GM12878 (cell line): ENCODE data around the gene NAA60. TPM values are rescaled to one million over a fixed set of nuclear protein-coding genes. Genes with fewer than 3 reads are reported as not detected.

Source experiments
- ATF3 ChIP-seq: IDR thresholded peaks from 2 replicates; pipeline ENCODE4 v1.6.1; 2011; ENCODE audit warnings: low read depth, mild to moderate bottlenecking, low read length, moderate library complexity, borderline replicate concordance; ENCODE audit errors: extremely low read depth
- BHLHE40 ChIP-seq, 2 experiments: fragments of 450-650 bp in 1 of 2; IDR thresholded peaks; 2 replicates each; pipeline ENCODE4 v1.6.1; 2011 to 2017; ENCODE audit warnings: low read depth in 2 of 2, borderline replicate concordance in 1 of 2, improper control_type of control experiment in 1 of 2, low read length in 1 of 2, mild to moderate bottlenecking in 1 of 2
- CEBPZ ChIP-seq: fragments of 150-350 bp; IDR thresholded peaks from 2 replicates; pipeline ENCODE4 v1.6.1; 2016; ENCODE audit warnings: low read depth, low read length
- CHD2 ChIP-seq: IDR thresholded peaks from 2 replicates; pipeline ENCODE4 v1.6.1; 2011; ENCODE audit warnings: low read depth, low read length, improper control_type of control experiment, borderline replicate concordance
- ELK1 ChIP-seq: IDR thresholded peaks from 2 replicates; pipeline ENCODE4 v1.6.1; 2012; ENCODE audit warnings: low read depth, low read length, improper control_type of control experiment
- MAX ChIP-seq: IDR thresholded peaks from 2 replicates; pipeline ENCODE4 v1.6.1; 2012; ENCODE audit warnings: low read depth, low read length, improper control_type of control experiment
- RELA ChIP-seq: fragments of 450-650 bp; IDR thresholded peaks from 2 replicates; pipeline ENCODE4 v1.8.0; 2014; ENCODE audit warnings: borderline replicate concordance; ENCODE audit not compliant: partially characterized antibody
- RELB ChIP-seq: fragments of 450-650 bp; IDR thresholded peaks from 2 replicates; pipeline ENCODE4 v1.6.1; 2017; ENCODE audit warnings: low read depth, mild to moderate bottlenecking, moderate library complexity
- SIX5 ChIP-seq: IDR thresholded peaks from 2 replicates; pipeline ENCODE4 v1.6.1; 2011; ENCODE audit warnings: mild to moderate bottlenecking, low read depth, low read length, moderate library complexity; ENCODE audit not compliant: severe bottlenecking
- USF2 ChIP-seq: IDR thresholded peaks from 2 replicates; pipeline ENCODE4 v1.6.1; 2011; ENCODE audit warnings: low read depth, low read length, improper control_type of control experiment, borderline replicate concordance
- ZBTB4 ChIP-seq: fragments of 450-650 bp; formaldehyde crosslinking; IDR thresholded peaks from 2 replicates; pipeline ENCODE4 v1.4.0; 2022; ENCODE audit warnings: mild to moderate bottlenecking, moderate library complexity
- ZBTB40 ChIP-seq: fragments of 450-650 bp; IDR thresholded peaks from 2 replicates; pipeline ENCODE4 v1.6.1; 2016; ENCODE audit warnings: mild to moderate bottlenecking, moderate library complexity, borderline replicate concordance
- ZZZ3 ChIP-seq: IDR thresholded peaks from 2 replicates; pipeline ENCODE4 v1.6.1; 2011; ENCODE audit warnings: low read depth; ENCODE audit not compliant: control insufficient read depth, insufficient read length
- polyA plus RNA-seq, 11 experiments: library from polyadenylated mRNA; depleted of rRNA in 4 of 11; unstranded in 6 of 11; stranded (reverse) in 5 of 11; fragments of >200 nt; fragmentation: Nextera tagmentation in 4 of 11; fragmentation: Illumina TruSeq in 1 of 11; extraction: Ambion mirVana in 4 of 11; extraction: Trizol in 1 of 11; gene quantifications; 1 replicate in 1 of 11; 2 replicates in 10 of 11; pipeline versions ENCODE4 v1.2.1 to v1.2.3, GENCODE V29; 2011 to 2016; ENCODE audit warnings: inconsistent platforms in 2 of 11, missing spikeins in 2 of 11, low read depth in 1 of 11
- total RNA-seq, 4 experiments: library from RNA; depleted of rRNA in 3 of 4; stranded (reverse); fragments of >200 nt in 3 of 4; fragmentation: Illumina TruSeq in 1 of 4; extraction: Trizol in 1 of 4; gene quantifications; 2 replicates each; pipeline versions ENCODE4 v1.2.1 to v1.2.3, GENCODE V29; 2013 to 2021

The NAA60 gene
- total and polyA plus RNA-seq, 10 of the 15 experiments (the other 5 are each of a cell fraction or from before 2014, with no cell fraction given) = 6.2 to 43.1 (median 34.6) TPM

- TF ChIP-seq ATF3 (no peak), ZBTB4 (CRISPR knock-in tag) (no peak), ZBTB40 (no peak), CHD2 (no peak), ZZZ3 (no peak), USF2 (no peak), SIX5 (no peak), MAX (no peak), BHLHE40 (IDR thresholded peaks at IDR 0.05; ENCODE audit: borderline replicate concordance in 1 of 2, low read depth in 2 of 2, low read length in 1 of 2) (no peak), RELB (no peak), RELA (no peak), CEBPZ (no peak), ELK1 (no peak)
Observed at GRCh38 chr16:3514621-3515020, 71.1 kb downstream of the NAA60 start (continued).
